ENCODE results near the gene SCARB1. TPM values are rescaled to one million over a fixed set of nuclear protein-coding genes. Genes with fewer than 3 reads are reported as not detected.

Gene SCARB1
- total RNA-seq, 2 donors from 2014 or later, result 16.5 to 18.9 TPM

DNA sequence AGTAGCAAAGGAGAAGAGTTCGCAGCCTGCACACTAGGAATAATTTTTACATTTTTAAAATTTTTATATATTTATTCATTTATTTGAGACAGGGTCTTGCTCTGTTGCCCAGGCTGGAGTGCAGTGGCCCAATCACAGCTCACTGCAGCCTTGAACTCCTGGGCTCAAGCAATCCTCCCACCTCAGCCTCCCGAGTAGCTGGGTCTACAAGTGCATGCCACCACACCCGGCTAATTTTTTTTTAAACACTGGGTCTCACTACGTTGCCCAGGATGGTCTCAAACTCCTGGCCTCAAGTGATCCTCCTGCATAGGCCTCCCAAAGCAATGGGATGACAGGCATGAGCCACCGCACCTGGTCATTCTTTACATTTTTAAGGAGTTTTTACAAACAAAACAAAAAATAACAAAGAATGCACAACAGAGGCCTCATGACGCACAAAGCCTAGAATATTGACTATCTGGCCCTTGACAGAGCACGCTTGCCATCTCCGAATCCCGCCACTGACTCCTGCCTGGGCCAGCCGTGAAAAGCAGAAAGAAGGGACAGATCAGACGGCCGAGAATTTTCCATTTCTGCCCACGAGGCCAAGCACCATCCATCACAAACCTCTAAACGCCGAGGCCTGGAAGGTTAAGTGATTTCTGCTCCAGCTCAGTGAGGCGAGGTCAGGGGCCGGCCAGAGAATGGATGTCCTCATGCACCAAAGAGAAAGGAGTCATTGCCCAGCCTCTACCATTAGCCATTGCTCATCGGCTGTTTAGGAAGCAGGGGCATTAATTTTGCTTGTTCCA is 120.0 kb downstream of the SCARB1 start:
- peaks cover 56% of the 10 kb centered on the region for H3K4me1 ChIP-seq
- no peaks in the 10 kb centered on the region for H3K9me3 ChIP-seq
- H3K27me3 ChIP-seq, result no peaks in the 10 kb centered on the region
- peak overlapping the region in 1 of 4 donors; percentile 85 for H3K27ac ChIP-seq
- H3K4me3 ChIP-seq, result no peak overlapping the region
- intact Hi-C loops (cut with DNase I), result no loop called here
- H3K36me3 ChIP-seq (replicated peaks in 1 of 2; ENCODE audit: insufficient read depth in 1 of 2, low read depth in 2 of 2), result no peaks in the 10 kb centered on the region
- 83 to 90% methylated on average over 18 of the region's 18 CpGs for WGBS, 2 donors
- DNase-seq (no peak), ATAC-seq (no peak)
- TF ChIP-seq, protein P1, sequence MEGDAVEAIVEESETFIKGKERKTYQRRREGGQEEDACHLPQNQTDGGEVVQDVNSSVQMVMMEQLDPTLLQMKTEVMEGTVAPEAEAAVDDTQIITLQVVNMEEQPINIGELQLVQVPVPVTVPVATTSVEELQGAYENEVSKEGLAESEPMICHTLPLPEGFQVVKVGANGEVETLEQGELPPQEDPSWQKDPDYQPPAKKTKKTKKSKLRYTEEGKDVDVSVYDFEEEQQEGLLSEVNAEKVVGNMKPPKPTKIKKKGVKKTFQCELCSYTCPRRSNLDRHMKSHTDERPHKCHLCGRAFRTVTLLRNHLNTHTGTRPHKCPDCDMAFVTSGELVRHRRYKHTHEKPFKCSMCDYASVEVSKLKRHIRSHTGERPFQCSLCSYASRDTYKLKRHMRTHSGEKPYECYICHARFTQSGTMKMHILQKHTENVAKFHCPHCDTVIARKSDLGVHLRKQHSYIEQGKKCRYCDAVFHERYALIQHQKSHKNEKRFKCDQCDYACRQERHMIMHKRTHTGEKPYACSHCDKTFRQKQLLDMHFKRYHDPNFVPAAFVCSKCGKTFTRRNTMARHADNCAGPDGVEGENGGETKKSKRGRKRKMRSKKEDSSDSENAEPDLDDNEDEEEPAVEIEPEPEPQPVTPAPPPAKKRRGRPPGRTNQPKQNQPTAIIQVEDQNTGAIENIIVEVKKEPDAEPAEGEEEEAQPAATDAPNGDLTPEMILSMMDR (IDR thresholded peaks at IDR 0.05), result no peak
- no peak for TF ChIP-seq POLR2A (IDR thresholded peaks at IDR 0.05)

DNA sequence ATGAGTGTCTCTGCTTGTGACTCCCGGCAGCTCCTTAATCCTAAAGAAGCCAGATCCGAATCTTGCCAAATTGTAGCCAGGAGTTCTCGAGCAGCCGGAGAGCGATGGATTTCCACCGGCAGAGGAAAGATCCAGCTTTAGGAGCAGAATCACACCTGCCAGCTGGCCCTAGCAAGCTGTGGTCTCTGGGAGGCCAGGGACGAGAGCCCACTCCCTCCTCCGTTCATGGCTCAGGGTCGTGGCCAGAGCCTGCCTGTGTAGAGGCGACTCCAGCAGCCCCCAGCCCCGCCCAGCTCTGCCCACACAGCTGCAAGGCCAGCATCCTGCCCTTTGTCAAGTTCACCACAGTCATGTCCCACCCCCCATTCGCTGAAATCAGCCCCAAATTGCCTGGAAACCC is 121.0 kb downstream of the SCARB1 start:
- WGBS, 2 donors, result 80 to 87% methylated on average over 6 to 12 of the region's 12 CpGs
- ATAC-seq, result no peak
- H3K4me3 ChIP-seq, result no peak overlapping the region
- intact Hi-C loops (cut with DNase I), result no loop called here
- H3K9me3 ChIP-seq, result no peaks in the 10 kb centered on the region
- H3K27me3 ChIP-seq, result no peaks in the 10 kb centered on the region
- no peaks in the 10 kb centered on the region for H3K36me3 ChIP-seq (replicated peaks in 1 of 2; ENCODE audit: insufficient read depth in 1 of 2, low read depth in 2 of 2)
- TF ChIP-seq, protein P1 (IDR thresholded peaks at IDR 0.05), result no peak
- no peak for TF ChIP-seq POLR2A (IDR thresholded peaks at IDR 0.05)
- H3K27ac ChIP-seq, result peak overlapping the region in 1 of 4 donors; percentile 33
- DNase-seq, result no peak
- H3K4me1 ChIP-seq, result peaks cover 47% of the 10 kb centered on the region

DNA sequence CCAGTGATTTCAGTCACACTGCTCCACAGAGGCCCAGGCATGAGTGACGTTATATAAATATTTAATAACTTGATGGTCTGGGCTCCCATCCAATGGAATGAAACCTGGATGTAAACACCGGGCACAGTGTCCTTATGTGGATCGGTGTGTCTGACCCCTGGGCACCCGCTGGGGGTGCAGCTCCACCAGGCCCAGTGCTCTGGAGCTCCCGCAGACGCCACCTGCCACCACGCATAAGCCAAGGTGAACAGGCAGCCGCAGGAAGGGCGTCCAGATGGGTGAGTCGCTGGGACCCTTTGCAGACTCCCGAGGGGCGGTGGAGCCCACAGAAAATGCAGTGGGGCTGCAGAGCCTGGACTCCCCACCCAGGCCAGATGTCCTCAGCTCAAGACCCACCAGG is 121.6 kb downstream of the SCARB1 start:
- ATAC-seq, result no peak
- Histone ChIP-seq H3K4me3 (no peak overlapping the region), H3K36me3 (replicated peaks in 1 of 2; ENCODE audit: insufficient read depth in 1 of 2, low read depth in 2 of 2) (no peaks in the 10 kb centered on the region), H3K27me3 (no peaks in the 10 kb centered on the region), H3K9me3 (no peaks in the 10 kb centered on the region), H3K4me1 (peaks cover 43% of the 10 kb centered on the region), H3K27ac (peak overlapping the region in 1 of 4 donors; percentile 33)
- WGBS, 2 donors, result 44 to 50% methylated on average over 9 to 12 of the region's 12 CpGs
- no peak for TF ChIP-seq POLR2A (IDR thresholded peaks at IDR 0.05)
- TF ChIP-seq, protein P1 (IDR thresholded peaks at IDR 0.05), result peak in 1 of 7 experiments; percentile 3
- DNase-seq, result peak in 1 of 4 donors; percentile 58
- intact Hi-C loops (cut with DNase I), result no loop called here

DNA sequence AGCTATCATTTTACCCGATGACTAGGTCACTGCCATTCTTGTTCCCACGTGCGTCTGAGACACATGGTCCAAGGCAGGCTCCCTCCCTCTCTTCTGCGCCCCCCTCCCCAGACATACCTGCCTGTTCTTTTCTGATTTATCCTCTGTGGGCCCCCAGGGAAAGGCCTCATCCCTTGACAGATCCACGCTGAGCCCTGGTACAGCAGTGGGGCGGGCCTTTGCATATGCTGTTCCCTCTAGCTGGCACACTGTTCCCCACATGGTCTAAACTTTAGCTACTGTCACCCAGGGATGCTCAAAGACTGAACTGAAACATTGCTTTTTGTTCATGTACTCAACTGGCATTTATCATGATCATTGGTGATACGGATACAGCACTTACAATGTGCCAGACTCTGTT is 122.5 kb downstream of the SCARB1 start:
- Histone ChIP-seq H3K9me3 (no peaks in the 10 kb centered on the region), H3K4me1 (peaks cover 34% of the 10 kb centered on the region), H3K4me3 (no peak overlapping the region), H3K27me3 (no peaks in the 10 kb centered on the region), H3K36me3 (replicated peaks in 1 of 2; ENCODE audit: insufficient read depth in 1 of 2, low read depth in 2 of 2) (no peaks in the 10 kb centered on the region), H3K27ac (peak overlapping the region in 1 of 4 donors; percentile 63)
- ATAC-seq, result no peak
- TF ChIP-seq, protein P1 (IDR thresholded peaks at IDR 0.05), result no peak
- no peak for TF ChIP-seq POLR2A (IDR thresholded peaks at IDR 0.05)
- intact Hi-C loops (cut with DNase I), result no loop called here
- no peak for DNase-seq
- 89 to 90% methylated on average over 7 of the region's 7 CpGs for WGBS, 2 donors

All from body of pancreas (tissue), 4 donors.